22Rv1 (cell line): ENCODE measurements around the gene MEGF11.

ENCODE experiments used
- ZFX ChIP-seq: fragments of 450-650 bp; IDR thresholded peaks from 2 replicates; pipeline ENCODE4 v1.6.1; 2017; ENCODE audit warnings: antibody characterized with exemption, borderline replicate concordance
- TF ChIP-seq, protein P1 (sequence below): fragments of 450-650 bp; IDR thresholded peaks from 2 replicates; pipeline ENCODE4 v1.5.1; 2017; ENCODE audit warnings: mild to moderate bottlenecking

DNA sequence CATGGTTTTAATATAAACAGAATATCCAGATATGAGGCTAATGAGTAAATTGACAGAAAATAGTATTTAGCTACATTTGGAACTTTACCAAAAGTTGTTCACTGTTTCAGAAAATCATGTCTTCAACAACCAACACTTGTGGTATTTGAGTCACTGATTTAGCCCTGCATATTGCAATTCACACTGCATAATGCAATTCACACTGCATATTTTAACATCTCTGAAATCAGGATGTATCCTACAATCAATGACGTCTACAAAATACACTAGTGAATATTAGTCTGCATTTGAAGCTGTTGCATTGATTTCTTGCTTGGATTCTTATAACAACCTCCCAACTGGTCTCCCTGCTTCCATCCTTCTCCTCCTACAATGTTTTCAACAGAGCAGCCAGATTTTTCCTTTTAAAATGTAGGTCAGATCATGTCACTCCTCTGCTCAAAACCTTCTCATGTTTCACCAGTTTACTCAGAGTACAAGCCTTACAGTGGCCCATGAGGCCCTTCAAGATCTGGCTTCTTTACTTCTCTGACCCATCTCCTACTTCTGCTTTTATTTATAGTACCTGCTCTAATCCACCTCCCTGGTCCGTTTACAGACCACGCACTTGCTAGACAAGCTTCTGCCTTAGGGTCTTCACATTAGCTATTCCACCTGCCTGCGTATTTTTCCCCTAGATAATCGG, 395.7 kb downstream of the MEGF11 start:
- TF ChIP-seq, protein P1, sequence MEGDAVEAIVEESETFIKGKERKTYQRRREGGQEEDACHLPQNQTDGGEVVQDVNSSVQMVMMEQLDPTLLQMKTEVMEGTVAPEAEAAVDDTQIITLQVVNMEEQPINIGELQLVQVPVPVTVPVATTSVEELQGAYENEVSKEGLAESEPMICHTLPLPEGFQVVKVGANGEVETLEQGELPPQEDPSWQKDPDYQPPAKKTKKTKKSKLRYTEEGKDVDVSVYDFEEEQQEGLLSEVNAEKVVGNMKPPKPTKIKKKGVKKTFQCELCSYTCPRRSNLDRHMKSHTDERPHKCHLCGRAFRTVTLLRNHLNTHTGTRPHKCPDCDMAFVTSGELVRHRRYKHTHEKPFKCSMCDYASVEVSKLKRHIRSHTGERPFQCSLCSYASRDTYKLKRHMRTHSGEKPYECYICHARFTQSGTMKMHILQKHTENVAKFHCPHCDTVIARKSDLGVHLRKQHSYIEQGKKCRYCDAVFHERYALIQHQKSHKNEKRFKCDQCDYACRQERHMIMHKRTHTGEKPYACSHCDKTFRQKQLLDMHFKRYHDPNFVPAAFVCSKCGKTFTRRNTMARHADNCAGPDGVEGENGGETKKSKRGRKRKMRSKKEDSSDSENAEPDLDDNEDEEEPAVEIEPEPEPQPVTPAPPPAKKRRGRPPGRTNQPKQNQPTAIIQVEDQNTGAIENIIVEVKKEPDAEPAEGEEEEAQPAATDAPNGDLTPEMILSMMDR = no peak
- TF ChIP-seq ZFX = no peak
